Neuron (in vitro differentiated cells): ENCODE data around the gene CAB39L.
"Not testable (repeated sequence)": the region's sequence is repeated elsewhere in the genome, so short reads cannot be mapped to it uniquely, and the experiment has no call there.

Experiments used
- H2AFZ ChIP-seq: one replicate; pipeline ENCODE4 v1.6.1; 2013; ENCODE audit warnings: low read depth, mild to moderate bottlenecking, inconsistent platforms, low read length, moderate library complexity
- H3K27me3 ChIP-seq: one replicate; pipeline ENCODE4 v1.6.1; 2013; ENCODE audit warnings: low read length; ENCODE audit not compliant: insufficient read depth
- H3K36me3 ChIP-seq: one replicate; pipeline ENCODE4 v1.6.1; 2013; ENCODE audit warnings: low read length; ENCODE audit not compliant: insufficient read depth
- H3K4me1 ChIP-seq: one replicate; pipeline ENCODE4 v1.6.1; 2013; ENCODE audit warnings: low read length; ENCODE audit not compliant: insufficient read depth
- H3K4me3 ChIP-seq: 2 replicates; pipeline ENCODE4 v1.5.1; 2013; ENCODE audit warnings: mild to moderate bottlenecking, low read length, moderate library complexity
- H3K9me3 ChIP-seq: one replicate; pipeline ENCODE4 v1.6.1; 2013; ENCODE audit warnings: low read length

The CAB39L gene

GRCh38 chr13:49343731-49344130 is 100.1 kb downstream of the CAB39L start:
- Histone ChIP-seq H3K36me3 (no peaks in the 10 kb centered on the region), H3K4me1 (no peaks in the 10 kb centered on the region), H2AFZ (no peak overlapping the region), H3K4me3 (no peak overlapping the region), H3K9me3 (no peaks in the 10 kb centered on the region), H3K27me3 (no peaks in the 10 kb centered on the region)

GRCh38 chr13:49343255-49343654 is 100.6 kb downstream of the CAB39L start:
- H3K27me3 ChIP-seq, result no peaks in the 10 kb centered on the region
- H3K36me3 ChIP-seq, result no peaks in the 10 kb centered on the region
- H3K4me3 ChIP-seq, result no peak overlapping the region
- no peaks in the 10 kb centered on the region for H3K9me3 ChIP-seq
- H2AFZ ChIP-seq, result no peak overlapping the region
- H3K4me1 ChIP-seq, result no peaks in the 10 kb centered on the region

GRCh38 chr13:49342454-49342853 is 101.4 kb downstream of the CAB39L start:
- Histone ChIP-seq H3K9me3 (no peaks in the 10 kb centered on the region), H3K27me3 (no peaks in the 10 kb centered on the region), H3K4me3 (no peak overlapping the region), H3K4me1 (no peaks in the 10 kb centered on the region), H3K36me3 (no peaks in the 10 kb centered on the region), H2AFZ (no peak overlapping the region)

- Histone ChIP-seq H3K9me3 (no peaks in the 10 kb centered on the region), H3K4me3 (no peak overlapping the region), H3K27me3 (no peaks in the 10 kb centered on the region), H3K4me1 (no peaks in the 10 kb centered on the region), H3K36me3 (no peaks in the 10 kb centered on the region), H2AFZ (no peak overlapping the region)
Measured at GRCh38 chr13:49341941-49342340, 101.9 kb downstream of the CAB39L start.

- H3K27me3 ChIP-seq, result no peaks in the 10 kb centered on the region
- no peak overlapping the region for H2AFZ ChIP-seq
- H3K4me3 ChIP-seq, result no peak overlapping the region
- H3K36me3 ChIP-seq, result no peaks in the 10 kb centered on the region
- no peaks in the 10 kb centered on the region for H3K4me1 ChIP-seq
- no peaks in the 10 kb centered on the region for H3K9me3 ChIP-seq
Measured at GRCh38 chr13:49341517-49341916, 102.3 kb downstream of the CAB39L start.

GRCh38 chr13:49340161-49340560 is 103.7 kb downstream of the CAB39L start:
- Histone ChIP-seq H3K27me3 (no peaks in the 10 kb centered on the region), H2AFZ (no peak overlapping the region), H3K36me3 (no peaks in the 10 kb centered on the region), H3K4me3 (no peak overlapping the region), H3K4me1 (no peaks in the 10 kb centered on the region), H3K9me3 (no peaks in the 10 kb centered on the region)

- Histone ChIP-seq H3K9me3 (no peaks in the 10 kb centered on the region), H3K36me3 (no peaks in the 10 kb centered on the region), H2AFZ (no peak overlapping the region), H3K4me3 (no peak overlapping the region), H3K4me1 (no peaks in the 10 kb centered on the region), H3K27me3 (no peaks in the 10 kb centered on the region)
Measured at GRCh38 chr13:49336655-49337054, 107.2 kb downstream of the CAB39L start.

- H3K4me3 ChIP-seq, result no peak overlapping the region
- no peak overlapping the region for H2AFZ ChIP-seq
- H3K36me3 ChIP-seq, result no peaks in the 10 kb centered on the region
- no peaks in the 10 kb centered on the region for H3K9me3 ChIP-seq
- H3K27me3 ChIP-seq, result no peaks in the 10 kb centered on the region
- no peaks in the 10 kb centered on the region for H3K4me1 ChIP-seq
Measured at GRCh38 chr13:49330546-49330864, 113.4 kb downstream of the CAB39L start.

- Histone ChIP-seq H3K36me3 (no peaks in the 10 kb centered on the region), H3K4me3 (no peak overlapping the region), H3K4me1 (no peaks in the 10 kb centered on the region), H3K9me3 (no peaks in the 10 kb centered on the region), H2AFZ (no peak overlapping the region), H3K27me3 (no peaks in the 10 kb centered on the region)
Measured at GRCh38 chr13:49329831-49330545, 113.9 kb downstream of the CAB39L start.

GRCh38 chr13:49327145-49327544 is 116.7 kb downstream of the CAB39L start:
- H3K9me3 ChIP-seq, H2AFZ ChIP-seq, H3K4me1 ChIP-seq, H3K27me3 ChIP-seq, H3K36me3 ChIP-seq, H3K4me3 ChIP-seq: not testable (repeated sequence)

- Histone ChIP-seq H3K9me3 (no peaks in the 10 kb centered on the region), H3K4me1 (no peaks in the 10 kb centered on the region), H3K36me3 (no peaks in the 10 kb centered on the region), H2AFZ (no peak overlapping the region), H3K4me3 (no peak overlapping the region), H3K27me3 (no peaks in the 10 kb centered on the region)
Measured at GRCh38 chr13:49326222-49326917, 117.5 kb downstream of the CAB39L start.

GRCh38 chr13:49323344-49323743 is 120.5 kb downstream of the CAB39L start:
- no peaks in the 10 kb centered on the region for H3K27me3 ChIP-seq
- H3K4me3 ChIP-seq, result no peak overlapping the region
- H3K4me1 ChIP-seq, result no peaks in the 10 kb centered on the region
- no peaks in the 10 kb centered on the region for H3K36me3 ChIP-seq
- H3K9me3 ChIP-seq, result no peaks in the 10 kb centered on the region
- H2AFZ ChIP-seq, result no peak overlapping the region

GRCh38 chr13:49322702-49323101 is 121.2 kb downstream of the CAB39L start:
- no peaks in the 10 kb centered on the region for H3K27me3 ChIP-seq
- no peak overlapping the region for H3K4me3 ChIP-seq
- H3K9me3 ChIP-seq, result no peaks in the 10 kb centered on the region
- H2AFZ ChIP-seq, result no peak overlapping the region
- H3K36me3 ChIP-seq, result no peaks in the 10 kb centered on the region
- H3K4me1 ChIP-seq, result no peaks in the 10 kb centered on the region

- Histone ChIP-seq H2AFZ (no peak overlapping the region), H3K4me1 (no peaks in the 10 kb centered on the region), H3K4me3 (no peak overlapping the region), H3K27me3 (no peaks in the 10 kb centered on the region), H3K9me3 (no peaks in the 10 kb centered on the region), H3K36me3 (no peaks in the 10 kb centered on the region)
Measured at GRCh38 chr13:49320975-49321374, 122.9 kb downstream of the CAB39L start.
